ENCODE measurements around the gene SLC7A8.

The SLC7A8 gene

GRCh38 chr14:23130871-23131270 lies 52.6 kb downstream of the SLC7A8 start:
- peak; percentile 32 for DNase-seq (ENCODE audit: low read depth)

DNA sequence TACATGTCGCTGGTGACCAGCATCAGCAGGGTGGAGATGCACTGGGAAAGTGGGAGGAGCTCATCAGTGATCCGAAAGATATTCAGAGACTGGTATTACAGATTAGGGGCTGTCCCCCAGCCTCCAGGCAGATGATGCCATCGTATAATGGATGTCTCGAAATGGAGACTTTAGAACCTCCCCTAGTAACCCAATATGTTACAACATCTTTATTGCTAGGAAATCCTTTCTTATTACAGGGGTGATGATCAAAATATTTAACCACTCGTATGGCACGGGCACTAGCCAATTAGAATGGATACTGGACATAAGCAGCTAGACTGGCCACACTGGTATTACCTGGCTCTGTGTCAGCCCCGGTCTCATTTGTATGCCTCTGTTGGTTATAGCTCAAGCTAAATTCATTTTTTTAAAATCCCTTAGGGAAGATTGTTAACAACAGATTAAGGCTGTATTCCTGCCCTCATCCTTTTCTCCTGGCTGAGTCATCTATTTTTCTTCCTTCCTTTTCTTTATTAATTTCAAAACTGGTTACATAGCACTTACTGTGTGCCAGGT lies 53.6 kb downstream of the SLC7A8 start:
- no peak for DNase-seq (ENCODE audit: low read depth)

DNA sequence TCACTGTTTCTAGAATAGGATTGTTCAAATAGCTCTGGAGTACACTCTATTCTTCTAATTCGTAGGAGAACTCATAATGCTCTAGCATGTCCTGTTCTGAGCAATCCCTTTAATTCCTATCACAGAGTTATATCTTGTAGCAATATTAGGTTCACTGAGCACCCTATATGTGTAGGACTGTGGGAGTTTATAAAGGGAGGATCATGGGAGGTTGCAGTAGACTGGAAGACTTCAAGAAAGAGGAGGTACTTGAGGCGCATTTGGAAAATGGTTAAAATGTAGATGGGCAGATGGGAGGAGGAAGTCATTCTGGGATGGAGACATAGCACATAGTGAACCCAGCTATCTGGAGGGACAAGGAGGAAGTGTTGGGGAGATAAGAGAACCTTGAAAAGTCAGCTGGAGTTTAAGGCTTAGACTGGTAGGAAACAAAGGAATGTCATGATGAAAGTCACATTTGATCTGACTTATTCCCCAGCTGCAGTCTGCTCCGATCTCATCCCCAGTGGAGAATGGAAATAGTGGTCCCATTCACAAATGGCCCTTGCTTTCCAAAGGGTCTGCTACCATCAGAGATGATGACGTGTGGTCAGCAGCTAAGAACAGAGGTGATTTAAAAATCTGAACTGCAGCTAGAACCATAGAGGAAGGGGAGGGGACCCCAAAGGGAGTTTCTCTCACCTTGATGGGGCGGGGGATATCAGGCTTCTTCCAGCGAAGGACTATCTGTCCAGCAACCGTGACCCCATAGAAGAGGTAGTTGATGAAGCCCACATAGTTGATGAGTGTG lies 54.3 kb downstream of the SLC7A8 start:
- DNase-seq (ENCODE audit: low read depth) = no peak

- DNase-seq (ENCODE audit: low read depth) = no peak
These were observed 55.6 kb downstream of the SLC7A8 start for GRCh38 chr14:23127861-23128260.

DNA sequence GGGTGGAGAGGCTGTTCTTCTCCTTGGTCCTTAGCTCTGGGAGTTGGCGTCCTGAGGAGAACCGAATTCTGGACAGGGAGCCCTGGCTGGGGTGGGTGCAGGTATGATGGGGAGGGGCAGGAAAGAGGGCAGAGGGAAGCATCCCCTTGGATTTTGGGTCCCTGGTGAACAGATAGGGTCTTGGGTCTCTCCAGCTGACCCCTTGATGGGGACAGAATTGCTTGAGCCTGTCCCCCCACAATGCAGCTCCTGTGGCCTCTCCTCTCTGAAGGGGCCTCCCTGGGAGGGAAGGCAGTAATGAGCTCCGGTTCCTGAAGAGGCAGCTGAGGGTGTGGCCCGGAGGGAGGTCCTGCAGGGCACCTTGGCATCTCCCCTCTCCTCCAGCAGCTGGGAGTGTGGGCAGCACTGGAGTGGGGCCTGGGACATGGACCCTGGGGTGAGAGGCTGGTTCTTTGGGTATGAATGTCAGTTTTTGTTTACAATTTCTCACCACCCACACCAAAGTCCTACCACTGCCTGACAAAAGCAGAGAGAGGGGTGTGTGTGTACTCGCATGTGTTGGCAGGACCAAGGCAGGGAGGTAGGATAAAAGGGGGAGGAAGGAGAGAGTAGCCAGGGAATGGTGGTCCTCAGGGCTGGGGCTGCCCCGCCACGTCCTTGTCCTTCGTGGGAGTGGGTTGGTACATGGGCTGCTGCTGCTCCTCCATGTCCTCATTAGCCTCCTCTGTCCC lies 56.7 kb downstream of the SLC7A8 start:
- no peak for DNase-seq (ENCODE audit: low read depth)

- no peak for DNase-seq (ENCODE audit: low read depth)
These were observed 57.4 kb downstream of the SLC7A8 start for GRCh38 chr14:23125933-23126524.

DNA sequence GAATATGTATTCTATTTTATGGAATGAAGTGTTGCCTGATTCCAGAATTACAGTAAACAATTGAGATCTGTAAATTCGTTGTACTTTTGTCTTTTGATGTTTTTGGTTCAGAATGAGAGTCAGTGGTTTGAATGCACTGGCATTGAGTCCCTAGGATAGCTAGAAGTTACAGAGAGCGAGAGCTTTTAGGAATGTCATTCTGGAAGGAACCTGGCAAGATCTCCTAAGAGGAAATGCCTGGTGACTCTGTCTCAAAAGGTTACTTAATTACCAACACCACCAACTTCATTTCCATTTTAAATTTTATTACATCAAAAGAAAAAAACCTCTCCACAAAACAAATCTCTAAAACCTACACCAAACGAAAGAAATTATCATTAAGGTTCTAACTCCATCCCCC lies 58.4 kb downstream of the SLC7A8 start:
- no peak for DNase-seq (ENCODE audit: low read depth)

DNA sequence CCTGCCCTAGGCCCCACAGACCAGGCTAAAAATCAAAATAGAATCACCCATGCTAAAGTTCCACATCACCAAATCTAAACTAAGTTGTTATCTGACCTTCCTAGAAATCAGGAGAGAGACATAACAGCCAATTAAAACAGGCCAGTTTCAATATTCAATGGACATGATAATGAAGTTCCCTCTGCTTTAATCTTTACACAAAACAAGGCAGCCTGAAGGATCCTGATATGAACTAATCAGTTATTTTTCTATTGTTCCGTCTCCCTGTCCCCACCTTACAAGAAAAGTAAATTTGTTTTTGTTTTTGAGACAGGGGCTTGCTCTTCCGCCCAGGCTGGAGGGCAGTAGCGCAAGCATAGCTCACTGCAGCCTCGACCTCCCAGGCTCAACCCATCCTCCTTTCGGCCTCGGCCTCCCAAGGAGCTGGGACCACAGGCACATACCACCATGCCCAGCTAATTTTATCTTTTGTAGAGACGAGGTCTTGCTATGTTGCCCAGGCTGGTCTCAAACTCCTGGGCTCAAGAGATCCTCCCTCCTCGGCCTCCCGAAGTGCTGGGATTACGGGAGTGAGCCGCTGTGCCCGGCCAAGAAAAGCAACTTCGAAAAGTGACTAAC lies 59.0 kb downstream of the SLC7A8 start:
- DNase-seq (ENCODE audit: low read depth) = no peak

- DNase-seq (ENCODE audit: low read depth) = peak; percentile 41
These were observed 60.0 kb downstream of the SLC7A8 start for GRCh38 chr14:23123419-23123818.

DNA sequence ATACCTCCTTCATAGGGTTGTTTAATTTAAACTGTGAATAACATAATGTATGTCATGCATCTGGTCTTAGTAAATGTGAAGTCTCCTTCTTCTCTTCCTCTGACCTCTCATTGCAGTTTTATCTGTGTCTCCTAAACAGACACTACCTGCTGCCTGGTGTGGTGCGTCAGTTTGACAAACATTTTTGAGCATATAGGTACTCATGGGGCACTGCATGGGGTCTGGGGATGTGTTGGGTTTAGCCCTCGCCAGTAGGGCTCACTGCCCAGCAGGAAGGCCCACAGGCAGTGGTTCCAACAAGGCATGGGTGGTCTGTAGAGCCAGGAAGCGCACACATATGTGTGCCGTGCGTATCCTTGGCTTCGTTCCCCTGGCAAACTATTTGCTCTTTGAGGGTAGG lies 61.4 kb downstream of the SLC7A8 start:
- no peak for DNase-seq (ENCODE audit: low read depth)

DNA sequence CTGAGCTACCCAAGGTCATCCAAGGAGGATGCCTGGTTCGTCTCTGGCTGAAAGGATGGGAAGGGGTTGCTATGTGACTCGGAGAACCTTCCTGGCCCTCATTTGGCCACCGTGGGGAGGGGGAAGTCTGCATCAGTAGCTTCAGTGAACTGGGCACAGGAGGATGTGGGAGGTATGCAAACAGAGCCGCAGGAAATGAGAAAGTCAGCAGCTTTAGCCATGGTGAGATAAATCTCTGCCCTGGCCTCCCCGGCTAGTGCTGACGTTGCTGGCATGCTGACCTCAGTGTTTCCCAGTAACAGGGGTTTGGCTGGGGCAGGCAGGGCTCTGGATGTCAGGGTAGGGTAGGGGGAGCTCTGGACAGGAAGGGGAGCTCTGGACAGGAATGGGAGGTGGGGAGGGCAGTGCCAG lies 62.1 kb downstream of the SLC7A8 start:
- DNase-seq (ENCODE audit: low read depth) = peak; percentile 94

GRCh38 chr14:23120541-23121251 lies 62.8 kb downstream of the SLC7A8 start:
- DNase-seq (ENCODE audit: low read depth) = peak; percentile 78

GRCh38 chr14:23119363-23120327 lies 63.8 kb downstream of the SLC7A8 start:
- DNase-seq (ENCODE audit: low read depth) = no peak

DNA sequence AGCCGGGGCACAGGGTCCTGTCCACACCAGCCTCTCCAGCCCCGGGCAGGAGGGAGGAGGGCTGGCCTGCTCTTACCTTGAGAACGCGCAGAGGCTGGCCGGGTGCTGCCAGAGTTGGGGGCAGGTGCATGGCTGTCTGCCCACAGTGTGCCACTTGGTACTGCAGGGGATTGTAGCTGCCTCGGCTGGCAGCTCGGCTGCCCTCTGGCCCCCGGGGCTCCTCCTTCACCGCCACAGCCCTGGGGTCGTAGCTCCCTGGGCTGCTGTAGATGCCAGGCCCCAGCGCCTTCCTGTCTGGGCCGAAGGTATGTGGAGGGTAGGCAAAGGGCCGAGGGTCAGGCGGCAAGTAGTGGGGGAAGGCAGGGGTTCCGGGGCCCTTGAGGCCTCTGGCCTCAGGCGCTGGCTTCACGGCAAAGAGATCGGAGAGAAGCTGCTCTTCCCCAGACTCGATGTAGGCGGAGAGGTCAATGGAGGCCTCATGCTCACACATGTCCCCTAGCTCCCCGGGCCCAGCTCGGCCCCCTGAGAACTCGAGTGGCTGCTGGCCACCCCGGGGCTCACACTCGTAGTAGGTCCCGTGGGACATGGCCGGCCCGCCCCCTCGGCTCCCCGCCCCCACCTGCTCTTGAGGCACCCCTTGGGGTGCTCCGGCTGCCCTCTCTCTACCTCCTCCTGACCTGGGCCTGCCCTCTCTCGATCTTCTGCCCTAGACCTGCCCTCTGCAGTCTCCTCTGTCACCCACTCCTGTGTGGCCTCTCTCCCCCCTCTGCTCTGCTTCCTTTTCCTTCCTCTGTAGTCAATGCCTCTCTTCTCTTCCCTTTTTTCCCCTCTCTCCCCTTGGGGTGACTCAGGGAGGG lies 64.7 kb downstream of the SLC7A8 start, which contains the start of gene CEBPE:
Gene CEBPE, minus strand, starts transcription at position 750 of the 857 bp plus-strand sequence. Its CDS starts 164 bp downstream, at position 586.
- DNase-seq (ENCODE audit: low read depth) = no peak

DNA sequence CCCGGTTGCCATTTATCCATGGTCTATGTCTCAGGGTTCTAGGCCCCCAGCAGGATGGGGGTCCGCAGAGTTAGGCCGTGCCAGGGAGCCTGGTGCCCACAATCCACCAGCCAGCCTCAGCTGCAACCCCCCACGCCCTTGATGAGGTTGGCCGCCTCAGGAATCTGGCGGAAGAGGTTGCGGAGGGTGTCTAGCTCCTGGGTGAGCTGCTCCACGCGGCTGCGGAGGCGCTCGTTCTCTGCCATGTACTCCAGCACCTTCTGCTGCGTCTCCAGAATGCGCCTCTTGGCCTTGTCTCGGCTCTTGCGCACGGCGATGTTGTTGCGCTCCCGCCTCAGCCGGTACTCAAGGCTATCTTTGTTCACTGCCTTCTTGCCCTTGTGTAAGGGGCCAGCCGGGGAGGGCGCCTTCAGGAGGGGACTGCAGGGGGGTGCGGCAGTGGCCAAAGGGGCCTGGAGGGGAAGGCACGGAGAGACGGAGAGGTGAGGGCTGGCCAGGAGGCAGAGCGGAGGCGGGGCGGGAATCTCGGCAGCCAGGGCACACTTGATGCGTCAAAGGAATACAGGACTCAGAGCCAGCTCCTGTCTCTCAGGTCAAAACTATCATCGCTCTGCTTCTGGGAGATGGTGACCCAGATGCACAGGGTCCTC lies 66.0 kb downstream of the SLC7A8 start:
- DNase-seq (ENCODE audit: low read depth) = no peak

GRCh38 chr14:23115918-23116317 lies 67.5 kb downstream of the SLC7A8 start:
- no peak for DNase-seq (ENCODE audit: low read depth)

DNA sequence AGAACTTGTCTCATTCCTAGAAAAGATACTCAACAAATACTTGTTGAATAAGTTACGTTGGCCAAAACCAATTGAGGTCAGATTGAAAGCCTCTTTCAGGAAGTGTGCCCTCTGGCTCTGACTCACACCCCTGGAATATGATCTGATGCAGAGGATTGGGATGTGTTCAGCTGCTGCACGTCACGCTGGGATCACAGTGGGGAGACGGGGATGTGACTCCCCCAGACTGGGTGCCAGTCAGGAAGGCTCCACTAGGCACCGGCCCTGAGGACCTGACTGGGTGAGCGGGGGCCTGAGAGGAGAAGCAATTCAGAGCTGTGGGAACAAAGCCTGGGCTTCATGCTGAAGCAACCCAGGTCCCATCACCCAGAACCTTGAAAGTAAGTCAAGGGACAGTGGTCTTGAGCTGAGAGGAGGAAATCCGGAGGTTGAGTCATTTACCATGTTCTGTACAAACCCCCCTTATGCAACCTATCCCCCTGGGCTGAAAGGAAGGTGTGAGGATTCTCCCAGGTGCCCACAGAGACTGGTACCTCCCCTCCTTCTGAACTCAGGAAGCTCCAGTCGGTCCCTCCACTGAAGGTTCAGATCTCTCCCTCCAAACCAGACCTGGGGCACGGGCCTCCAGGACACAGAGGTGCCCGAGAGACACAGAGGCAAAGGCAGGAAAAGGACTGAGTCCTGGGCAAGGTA lies 68.3 kb downstream of the SLC7A8 start:
- DNase-seq (ENCODE audit: low read depth) = peak; percentile 98

DNA sequence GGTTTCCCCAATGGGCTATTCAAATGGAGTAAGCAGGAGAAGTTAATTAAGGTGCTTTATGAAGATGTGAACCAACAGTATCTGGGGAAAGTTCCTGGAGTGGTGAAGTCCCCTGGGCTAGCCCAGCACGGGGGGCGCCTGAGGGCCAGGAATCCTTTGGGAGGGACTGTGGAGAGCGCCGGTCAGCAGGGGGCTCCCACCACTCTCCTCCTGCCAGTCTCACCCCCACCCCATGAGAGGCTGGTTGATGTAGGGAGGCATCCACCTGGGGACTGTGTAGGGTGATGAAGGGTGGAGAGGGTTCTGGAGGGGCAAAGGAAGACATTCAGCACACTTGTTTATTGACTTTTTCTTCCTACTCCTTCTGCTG lies 68.8 kb downstream of the SLC7A8 start:
- no peak for DNase-seq (ENCODE audit: low read depth)

Data from amniotic epithelial cell (primary cell).